Panc1 (cell line): ENCODE data around the gene UBTF.

Source experiments
- CTCF ChIP-seq: fragments of 450-650 bp; IDR thresholded peaks from 2 replicates; pipeline ENCODE4 v1.5.1; 2017; ENCODE audit warnings: mild to moderate bottlenecking
- POLR2AphosphoS5 ChIP-seq: IDR thresholded peaks from 2 replicates; pipeline ENCODE4 v1.6.1; 2012; ENCODE audit warnings: mild to moderate bottlenecking, low read depth, low read length, moderate library complexity
- REST ChIP-seq, 2 experiments: IDR thresholded peaks; 2 replicates each; pipeline ENCODE4 v1.6.1; 2011 to 2012; ENCODE audit warnings: low read depth in 2 of 2, control low read depth in 1 of 2, low read length in 1 of 2, mild to moderate bottlenecking in 1 of 2, moderate library complexity in 1 of 2; ENCODE audit not compliant: insufficient read depth in 1 of 2
- SIN3A ChIP-seq: IDR thresholded peaks from 2 replicates; pipeline ENCODE4 v1.6.1; 2012; ENCODE audit warnings: low read depth, mild to moderate bottlenecking, low read length, moderate library complexity, borderline replicate concordance; ENCODE audit not compliant: insufficient read depth
- TCF7L2 ChIP-seq: IDR thresholded peaks from 2 replicates; pipeline ENCODE4 v1.6.1; 2011; ENCODE audit warnings: mild to moderate bottlenecking, low read depth, low read length, inconsistent platforms

GRCh38 chr17:44247440-44247841, 28.0 kb upstream of the UBTF start:
- TF ChIP-seq CTCF = no peak
- no peak for TF ChIP-seq REST (IDR thresholded peaks at IDR 0.05; ENCODE audit: insufficient read depth in 1 of 2, low read depth in 2 of 2, low read length in 1 of 2)
- TF ChIP-seq POLR2AphosphoS5 = no peak
- no peak for TF ChIP-seq SIN3A
- no peak for TF ChIP-seq TCF7L2
